NAMALWA (cell line): Measurements from ENCODE around the gene EFNA2.
"Not testable (repeated sequence)": the region's sequence is repeated elsewhere in the genome, so short reads cannot be mapped to it uniquely, and the experiment has no call there.

ENCODE experiments used
- DNase-seq: peaks from one replicate; pipeline ENCODE4 v3.0.0-alpha.2; 2015; ENCODE audit warnings: low spot score

EFNA2 gene

DNA sequence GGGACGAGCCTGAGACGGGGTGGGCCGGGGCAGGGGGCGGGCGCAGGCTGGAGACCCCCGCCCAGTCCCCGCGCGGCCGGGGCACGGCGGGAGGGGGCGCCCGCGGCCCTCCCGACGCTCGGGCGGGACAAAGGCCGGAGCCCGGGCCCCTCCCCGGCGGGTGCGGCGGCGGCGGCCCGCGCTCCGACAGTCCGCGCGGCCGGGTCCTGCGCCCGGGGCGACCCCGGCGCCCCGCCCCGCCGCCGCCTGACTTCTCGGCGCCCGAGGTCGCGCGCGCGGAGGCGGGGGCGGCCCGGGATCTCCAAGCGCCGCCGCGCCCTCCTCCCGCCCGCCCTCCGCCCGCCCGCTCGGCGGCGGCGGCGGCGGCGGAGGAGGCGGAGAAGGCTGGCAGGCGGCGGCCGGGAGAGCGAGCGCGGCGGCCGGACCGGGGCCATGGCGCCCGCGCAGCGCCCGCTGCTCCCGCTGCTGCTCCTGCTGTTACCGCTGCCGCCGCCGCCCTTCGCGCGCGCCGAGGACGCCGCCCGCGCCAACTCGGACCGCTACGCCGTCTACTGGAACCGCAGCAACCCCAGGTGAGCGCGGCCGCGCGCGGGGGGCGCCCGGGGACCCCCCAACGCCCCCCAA lies at the start of gene EFNA2:
Gene EFNA2 (plus strand): TSS at position 137 of the 624 bp plus-strand sequence. CDS start 296 bp downstream, at position 433.
- DNase-seq = no peak

DNA sequence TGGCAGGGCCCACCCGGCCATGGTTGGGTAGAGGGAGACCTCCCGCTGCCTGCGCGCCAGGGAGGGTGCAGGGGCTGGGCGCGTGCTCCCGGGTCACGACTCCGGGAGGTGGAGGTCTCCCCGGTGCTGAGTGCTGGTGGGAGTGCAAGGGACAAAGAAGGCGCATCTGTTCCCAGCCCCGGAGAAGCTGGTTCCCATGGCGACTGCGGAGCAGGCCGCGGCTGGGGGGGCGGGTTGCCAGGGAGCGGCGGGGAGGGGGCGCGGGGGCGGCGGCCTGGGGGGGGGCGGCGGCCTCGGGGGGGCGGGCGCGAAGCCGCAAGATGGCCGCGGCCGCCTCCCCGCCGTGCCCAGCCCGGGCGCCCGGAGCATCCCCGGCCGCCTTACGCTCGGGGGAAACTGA lies 49.1 kb upstream of the EFNA2 start:
- no peak for DNase-seq

DNA sequence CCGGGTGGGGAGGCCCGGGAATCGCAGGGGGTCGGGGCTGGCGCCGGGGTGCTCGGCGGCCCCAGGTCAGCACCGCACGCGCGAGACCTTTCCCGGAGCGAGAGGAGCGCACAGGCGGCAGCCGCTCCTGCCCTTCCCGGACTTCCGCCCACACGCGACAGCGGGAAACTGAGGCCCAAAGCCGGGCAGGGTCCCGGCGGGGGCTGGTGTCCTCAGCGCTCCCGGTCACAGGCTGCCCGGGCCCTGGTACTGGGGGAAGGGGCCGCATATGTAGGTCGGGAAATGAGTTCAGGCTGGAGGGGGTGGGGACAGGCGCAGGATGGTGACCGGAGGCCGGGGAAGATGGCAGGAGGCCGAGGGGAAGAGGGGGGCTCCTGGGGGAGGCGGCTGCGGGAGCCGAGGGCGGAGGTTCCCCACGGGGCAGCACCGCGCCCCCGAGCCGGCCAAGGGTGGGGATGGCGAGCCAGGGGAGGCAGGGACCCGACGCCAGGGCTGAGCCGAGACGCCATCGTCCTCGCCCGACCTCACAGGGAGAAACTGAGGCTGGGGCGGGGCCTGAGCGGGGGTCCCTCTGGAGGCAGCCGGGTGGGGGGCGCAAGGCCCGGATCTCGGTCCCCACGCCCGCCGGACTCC lies 48.5 kb upstream of the EFNA2 start:
- DNase-seq = no peak

DNA sequence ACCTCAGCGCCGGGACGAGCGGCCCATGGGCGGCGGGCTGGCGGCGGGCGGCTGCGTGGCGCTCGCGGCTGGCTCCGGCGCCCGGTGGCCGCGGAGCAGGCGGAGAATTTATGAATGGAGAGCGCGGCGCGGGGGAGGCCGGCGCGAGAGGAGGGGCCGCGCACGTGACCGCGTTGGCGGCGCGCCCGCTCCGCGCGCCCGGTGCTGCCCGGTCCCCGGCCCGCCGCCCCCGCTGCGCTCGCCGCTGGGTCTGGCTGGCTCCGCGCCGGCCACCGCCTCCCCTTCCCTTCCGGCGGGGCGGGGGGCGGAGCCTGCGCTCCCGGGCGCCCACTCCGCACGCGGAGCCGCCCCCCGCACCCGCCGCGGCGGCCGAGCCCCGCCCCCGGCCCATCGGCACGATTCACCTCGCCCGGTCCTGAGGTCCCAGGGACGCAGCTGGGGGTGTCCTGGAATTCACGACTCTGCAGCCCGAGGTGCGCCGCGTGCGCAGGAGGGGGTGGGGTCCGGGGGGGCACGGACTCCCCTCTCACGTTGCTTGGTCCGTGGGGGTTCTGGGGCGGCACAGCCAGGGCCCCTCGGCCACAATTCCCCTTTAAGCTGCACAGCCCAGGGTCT lies 47.8 kb upstream of the EFNA2 start, which contains the start of gene CBARP:
Gene CBARP (minus strand): TSS at position 252 of the 615 bp plus-strand sequence. CDS start 1,905 bp downstream, outside the sequence.
- DNase-seq = no peak

DNA sequence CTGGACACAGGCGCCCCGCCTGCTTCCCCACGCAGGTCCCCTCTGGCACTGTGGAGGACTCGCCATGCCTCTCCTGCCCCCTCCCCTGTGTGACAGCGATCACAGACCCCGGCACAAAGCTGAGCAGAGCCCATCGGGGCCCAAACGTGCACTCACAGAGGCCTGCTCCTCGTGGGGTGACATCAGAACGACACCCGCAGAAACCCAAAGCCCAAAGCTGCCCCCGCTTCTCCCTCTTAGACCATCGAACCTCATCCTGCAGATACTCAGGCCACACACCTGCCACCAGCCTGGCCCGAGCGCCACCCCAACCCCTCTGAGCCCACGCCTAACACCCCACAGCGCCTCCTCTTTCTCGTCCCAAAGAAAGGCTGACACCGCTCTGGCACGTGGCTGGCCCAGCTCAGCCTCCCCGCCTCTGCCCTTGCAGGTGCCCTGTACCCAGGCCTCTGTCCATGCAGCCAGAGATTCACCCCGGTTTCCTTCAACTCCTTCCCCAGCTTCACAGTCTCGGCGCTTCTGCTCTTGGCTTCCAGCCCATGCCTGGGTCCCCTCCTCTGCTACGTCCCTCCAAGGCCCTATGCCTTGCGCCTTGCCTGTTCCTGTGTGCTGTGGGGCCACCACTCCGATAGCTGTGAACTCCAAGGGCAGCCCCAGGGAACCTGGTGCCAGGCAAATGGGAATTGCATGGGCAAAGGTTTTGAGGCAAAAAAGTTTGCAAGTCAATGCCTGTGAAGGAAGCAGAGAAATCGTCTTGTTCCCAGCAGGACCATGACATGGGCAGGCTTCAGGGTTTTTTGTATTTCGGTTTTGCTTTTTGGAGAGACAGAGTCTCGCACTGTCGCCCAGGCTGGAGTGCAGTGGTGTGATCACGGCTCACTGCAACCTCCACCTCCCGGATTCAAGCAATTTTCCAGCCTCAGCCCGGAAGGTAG lies 47.0 kb upstream of the EFNA2 start:
- no peak for DNase-seq

DNA sequence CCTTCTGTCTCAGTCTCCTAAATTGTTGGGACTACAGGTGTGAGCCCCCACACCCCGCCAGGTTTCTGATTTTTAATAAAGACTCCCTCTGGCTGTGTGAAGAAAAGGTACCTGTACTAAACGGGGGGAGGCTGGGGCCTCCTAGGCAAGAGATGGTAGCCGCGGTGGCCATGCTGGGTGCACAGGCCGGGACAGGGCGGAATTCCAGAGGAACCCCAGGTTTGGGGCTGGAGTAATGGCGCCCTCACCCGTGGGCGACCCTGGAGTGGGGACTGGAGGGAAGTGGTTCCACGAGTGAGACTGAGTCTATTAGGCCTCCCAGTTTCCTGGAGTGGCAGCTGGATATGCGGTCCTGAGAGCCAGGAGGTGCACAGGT lies 46.3 kb upstream of the EFNA2 start:
- DNase-seq = no peak

DNA sequence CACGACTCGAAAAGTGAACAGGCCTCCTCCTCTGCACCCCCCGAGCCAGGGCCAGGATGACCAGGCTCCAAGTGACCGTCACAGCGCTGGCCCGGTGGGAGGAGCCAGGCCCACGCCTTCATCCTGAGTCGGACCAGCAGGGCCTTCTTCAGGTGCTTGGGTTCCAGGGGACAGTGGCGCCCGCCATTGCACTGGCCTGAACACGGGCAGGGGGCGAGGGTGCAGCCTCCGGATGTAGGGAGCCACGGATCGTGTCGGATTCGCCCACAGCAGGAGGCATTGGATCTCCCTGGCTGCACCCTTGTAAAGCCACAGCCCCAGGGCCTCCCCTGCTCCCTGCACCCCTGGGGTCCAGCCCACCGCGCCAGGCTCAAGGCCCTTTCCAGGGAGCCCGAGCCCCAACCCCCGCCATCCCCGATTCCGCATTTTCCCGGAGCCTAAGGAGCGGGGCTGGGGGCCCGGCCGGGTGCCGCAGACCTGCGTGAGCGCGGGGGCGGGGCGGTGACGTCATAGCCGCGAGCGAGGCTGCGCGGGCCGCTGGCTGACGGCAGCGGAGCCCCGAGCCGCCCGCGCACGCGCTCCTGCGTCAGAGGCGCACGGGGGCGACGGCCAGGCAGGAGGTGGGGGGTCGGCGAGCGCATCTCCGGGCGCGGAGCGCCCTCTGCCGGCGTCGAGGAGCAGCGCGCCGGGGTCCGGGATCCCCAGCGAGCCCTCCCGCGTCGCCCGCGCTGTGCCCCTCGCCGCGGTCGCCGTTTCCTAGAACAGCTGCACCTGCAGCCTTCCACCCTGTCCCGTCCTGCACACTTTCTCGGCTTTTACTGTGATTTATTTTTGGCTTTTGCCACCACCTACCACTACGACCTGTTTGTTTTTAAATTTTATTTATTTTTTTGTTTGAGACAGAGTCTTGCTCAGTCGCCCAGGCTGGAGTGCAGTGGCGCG lies 45.6 kb upstream of the EFNA2 start:
- peak; percentile 94 for DNase-seq

DNA sequence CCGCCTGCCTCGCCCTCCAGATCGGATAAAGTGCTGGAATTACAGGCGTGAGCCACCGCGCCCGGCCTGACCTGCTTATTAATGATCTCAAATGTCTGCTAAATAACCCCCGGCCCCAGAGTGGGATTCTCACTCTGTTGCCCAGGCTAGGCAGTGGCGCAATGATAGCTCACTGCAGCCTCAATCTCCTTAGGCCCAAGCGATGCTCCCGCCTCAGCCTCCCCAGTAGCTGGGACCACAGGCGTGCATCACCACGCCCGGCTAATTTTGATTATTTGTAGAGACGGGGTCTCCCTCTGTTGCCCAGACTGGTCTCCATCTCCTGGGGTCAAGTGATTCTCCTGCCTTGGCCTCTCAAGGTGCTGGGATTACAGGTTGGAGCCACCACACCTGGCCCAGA lies 44.7 kb upstream of the EFNA2 start:
- no peak for DNase-seq

DNA sequence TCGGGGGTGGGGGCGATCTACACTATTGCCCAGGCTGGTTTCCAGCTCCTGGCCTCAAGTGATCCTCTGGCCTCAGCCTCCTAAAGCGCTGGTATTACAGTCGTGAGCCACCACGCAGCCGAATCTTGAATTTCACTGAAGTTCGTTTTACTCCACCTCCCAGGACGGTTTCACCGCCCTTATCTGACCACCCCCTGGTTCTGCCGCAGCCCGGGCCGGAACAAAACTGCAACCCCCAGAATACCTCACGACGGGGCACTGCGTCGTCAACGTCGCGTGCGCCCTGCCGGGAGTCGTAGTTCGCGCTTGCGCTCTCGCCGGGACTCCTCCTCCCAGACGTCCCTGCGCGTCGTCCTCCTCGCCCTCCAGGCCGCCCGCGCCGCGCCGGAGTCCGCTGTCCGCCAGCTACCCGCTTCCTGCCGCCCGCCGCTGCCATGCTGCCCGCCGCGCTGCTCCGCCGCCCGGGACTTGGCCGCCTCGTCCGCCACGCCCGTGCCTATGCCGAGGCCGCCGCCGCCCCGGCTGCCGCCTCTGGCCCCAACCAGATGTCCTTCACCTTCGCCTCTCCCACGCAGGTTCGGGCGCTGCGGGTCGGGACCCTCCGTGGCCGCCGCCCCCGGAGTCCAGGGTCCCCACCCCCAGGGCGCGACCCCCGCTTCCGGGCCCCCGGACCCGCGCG lies 44.1 kb upstream of the EFNA2 start, which contains the start of gene ATP5F1D:
Gene ATP5F1D (plus strand): TSS at position 335 of the 679 bp plus-strand sequence. CDS start 100 bp downstream, at position 435.
- DNase-seq = peak; percentile 95

DNA sequence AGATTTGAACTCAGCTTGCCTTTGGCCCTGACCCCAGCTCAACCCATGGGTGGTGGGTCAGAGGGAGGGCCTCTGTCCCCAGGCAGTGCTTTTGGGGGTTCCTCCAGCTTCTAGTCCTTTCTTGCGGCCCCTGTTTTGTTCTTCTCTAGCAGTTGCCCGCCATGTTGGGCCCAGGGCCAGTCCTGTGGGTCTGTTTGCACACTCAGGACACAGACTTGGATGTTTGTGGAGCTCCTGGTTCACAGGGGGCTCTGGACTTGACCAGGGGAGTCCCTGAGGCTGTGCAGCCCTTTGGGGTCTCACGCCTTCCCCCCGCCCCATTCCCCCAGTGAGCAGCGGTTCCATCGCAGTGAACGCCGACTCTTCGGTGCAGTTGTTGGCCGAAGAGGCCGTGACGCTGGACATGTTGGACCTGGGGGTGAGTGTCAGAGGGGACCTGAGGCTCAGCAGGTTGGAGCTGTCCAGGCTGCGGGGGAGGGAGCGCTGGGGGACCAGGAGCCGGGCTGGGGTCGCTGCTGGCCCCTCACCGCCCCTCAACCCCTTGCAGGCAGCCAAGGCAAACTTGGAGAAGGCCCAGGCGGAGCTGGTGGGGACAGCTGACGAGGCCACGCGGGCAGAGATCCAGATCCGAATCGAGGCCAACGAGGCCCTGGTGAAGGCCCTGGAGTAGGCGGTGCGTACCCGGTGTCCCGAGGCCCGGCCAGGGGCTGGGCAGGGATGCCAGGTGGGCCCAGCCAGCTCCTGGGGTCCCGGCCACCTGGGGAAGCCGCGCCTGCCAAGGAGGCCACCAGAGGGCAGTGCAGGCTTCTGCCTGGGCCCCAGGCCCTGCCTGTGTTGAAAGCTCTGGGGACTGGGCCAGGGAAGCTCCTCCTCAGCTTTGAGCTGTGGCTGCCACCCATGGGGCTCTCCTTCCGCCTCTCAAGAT lies 41.6 kb upstream of the EFNA2 start:
- peak; percentile 92 for DNase-seq

DNA sequence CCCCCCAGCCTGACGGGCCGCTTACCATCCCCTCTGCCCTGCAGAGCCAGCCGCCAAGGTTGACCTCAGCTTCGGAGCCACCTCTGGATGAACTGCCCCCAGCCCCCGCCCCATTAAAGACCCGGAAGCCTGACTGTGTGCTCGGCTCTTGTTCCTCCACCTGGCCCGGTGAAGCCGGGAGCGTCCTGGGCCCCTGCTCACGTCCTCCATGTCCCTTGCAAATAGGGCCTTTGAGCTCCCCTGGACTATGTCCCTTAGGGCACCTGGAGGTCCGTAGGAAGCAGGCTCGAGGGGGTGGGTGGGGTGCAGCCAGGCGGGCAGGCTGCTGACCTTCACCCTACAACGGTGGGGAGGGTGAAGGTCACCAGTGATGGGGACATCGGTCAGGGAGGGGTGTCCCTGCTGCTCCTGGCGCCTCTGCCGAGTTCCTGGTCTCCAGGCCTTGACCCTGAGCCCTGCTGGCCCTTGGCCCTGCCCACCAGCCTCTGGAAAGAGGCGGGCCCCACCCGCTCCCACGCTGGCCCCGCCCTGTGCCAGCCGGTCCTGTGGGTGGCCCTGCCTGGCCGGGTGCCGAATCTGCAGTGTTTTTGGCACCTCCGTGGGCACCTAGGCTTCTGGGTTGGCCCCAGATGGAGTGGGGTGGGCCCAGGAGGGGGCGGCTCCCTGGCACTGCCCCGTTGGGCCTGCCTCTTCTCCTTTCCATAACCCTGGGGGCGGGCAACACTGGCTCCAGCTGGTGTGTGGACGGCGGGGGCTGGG lies 40.8 kb upstream of the EFNA2 start:
- no peak for DNase-seq

DNA sequence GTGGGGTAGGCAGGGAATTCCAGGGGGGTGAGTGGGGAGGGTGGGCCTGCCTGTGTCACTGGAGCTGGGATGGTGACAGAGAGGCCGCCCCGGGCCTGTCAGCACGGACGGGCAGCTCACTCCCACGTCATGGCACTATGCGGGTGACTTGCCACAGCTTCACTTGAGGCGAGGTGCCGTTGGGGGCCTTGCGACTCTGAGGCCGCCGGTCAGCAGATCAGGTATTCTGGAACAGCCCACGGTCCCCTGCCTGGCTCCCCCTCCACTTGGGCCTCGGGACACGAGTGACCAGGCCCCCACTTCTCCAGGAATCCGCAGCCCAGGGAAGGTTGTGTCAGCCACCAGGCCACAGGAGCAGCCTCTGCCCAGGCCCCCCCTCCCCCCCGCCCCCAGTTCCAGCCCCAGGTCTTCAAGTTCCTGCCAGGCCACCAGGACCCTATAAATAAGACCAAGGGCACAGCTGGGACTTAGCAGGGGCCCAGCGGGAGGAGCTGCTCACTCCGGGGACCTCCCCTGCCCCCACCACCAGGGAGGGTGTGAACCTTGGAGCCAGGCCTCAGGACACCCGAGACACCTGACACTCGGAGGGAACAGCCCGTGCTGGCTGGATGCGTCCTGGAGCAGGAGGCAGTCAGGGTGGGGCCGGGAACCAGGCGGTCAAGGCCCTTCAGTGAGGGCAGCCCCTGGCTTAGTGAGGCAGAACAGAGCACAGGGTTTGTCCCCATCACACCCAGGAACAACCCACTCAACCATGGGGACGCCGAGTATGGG lies 40.0 kb upstream of the EFNA2 start:
- DNase-seq = no peak

DNA sequence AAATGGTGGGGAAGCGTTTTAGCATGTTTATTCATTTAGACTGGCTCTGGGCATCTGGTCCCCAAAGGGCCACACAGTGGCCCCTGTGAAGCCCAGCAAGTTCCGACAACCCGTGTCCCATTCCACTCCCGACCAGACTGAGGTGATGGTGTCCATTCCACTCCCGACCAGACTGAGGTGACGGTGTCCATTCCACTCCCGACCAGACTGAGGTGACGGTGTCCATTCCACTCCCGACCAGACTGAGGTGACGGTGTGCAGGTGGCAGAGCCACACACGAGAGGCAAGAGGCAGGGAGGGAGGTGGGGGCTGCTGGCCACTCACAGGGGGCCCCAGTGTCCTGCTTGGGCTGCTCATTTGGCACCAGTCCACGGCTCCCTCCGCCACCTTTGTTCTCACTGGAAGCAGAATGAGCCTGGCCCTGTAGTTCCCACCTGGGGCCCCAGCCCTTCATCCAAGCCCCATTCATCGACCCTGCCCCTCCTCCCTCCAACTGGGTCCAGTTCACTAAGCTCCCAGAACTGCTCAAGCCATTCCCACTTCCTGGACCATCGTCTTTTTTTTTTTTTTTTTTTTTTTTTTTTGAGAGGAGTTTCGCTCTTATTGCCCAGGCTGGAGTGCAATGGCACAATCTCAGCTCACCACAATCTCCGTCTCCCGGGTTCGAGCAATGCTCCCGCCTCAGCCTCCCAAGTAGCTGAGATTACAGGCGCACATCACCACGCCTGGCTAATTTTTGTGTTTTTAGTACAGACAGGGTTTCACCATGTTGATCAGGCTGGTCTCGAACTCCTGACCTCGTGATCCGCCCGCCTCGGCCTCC lies 39.2 kb upstream of the EFNA2 start:
- not testable (repeated sequence) for DNase-seq

DNA sequence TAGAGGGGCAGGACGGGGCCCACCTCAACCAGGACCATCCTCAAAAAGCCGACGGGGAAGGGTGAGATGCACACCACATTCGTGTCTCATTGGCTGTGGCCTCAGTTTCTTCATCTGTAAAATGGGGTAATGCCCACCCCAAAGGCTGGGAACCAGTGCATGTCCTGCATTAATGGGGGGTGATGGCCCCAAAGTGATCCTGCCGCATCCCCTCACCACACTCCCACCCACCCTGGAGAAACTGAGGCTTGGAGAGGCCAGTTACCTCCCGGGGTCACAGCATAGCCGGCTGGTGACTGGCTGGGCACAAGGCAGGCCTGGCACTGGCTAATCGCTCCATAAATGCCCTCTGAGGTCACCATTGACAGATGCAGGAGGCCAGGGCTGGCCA lies 37.9 kb upstream of the EFNA2 start:
- DNase-seq = no peak

DNA sequence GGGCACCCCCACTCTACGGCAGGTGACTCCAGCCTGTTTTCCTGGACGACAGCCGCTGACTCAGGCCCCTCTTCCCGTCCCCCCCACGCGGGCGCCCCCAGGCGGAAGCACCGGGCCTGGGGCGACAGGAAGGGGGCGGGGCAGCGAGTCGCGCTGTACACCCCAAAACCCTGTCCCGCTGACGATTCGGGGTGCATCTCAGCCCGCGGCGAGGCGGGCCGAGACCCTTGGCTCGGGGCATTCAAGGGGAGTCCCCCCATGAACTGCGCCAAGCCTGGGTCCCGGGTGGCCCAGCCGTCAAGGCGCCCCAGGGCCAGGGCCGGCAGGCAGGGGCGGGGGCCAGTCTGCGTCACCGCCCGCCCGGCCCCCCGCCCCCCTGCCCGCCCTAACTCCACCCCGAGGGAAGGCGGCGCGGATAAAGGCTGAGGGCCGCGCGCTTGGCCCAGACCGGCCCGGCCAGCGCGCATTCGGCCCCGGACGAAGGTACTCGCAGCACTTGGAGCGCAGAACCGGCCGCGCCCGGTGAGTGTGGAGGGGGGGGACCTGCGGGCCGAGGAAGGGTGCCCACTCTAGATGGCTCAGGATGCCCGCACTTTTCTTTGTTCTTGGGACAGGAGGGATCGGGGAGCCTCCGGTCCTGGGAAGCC lies 37.4 kb upstream of the EFNA2 start, which contains the start of gene MIDN:
Gene MIDN (plus strand): TSS at position 445 of the 647 bp plus-strand sequence. CDS start 1,714 bp downstream, outside the sequence.
- DNase-seq = peak; percentile 85

DNA sequence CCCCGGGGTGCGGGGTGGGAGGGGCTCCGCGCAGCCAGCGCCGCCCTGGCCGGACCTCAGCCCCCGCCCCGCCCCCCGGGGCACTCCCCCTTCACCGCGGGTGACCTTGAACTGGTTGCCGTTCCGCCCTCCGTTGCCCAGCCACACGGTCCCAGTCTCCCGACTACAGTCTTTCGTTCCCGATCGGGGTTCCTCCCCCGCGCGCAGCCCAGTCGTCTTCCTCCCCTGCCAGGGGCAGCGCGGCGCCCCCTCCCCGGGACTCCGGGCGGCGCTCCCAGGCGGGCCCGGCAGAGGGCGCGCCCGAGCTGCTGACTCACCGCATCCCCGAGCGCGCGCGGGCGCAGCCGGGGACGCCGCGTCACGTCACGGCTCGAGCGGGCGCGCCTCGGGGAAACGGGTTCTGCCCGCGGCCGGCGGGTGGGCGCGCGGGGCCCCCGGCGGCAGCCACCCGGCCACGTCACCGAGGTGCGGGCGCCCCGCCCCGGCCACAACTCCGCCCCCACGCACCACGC lies 36.8 kb upstream of the EFNA2 start:
- DNase-seq = peak; percentile 85
